GM21619 (cell line): Measurements from ENCODE around the gene CLEC20A.

Source experiments
- ATAC-seq: cut with Tn5 transposase; IDR thresholded peaks from one replicate; pipeline ENCODE4 v1.9.1; 2021; ENCODE audit not compliant: unreplicated experiment

CLEC20A gene

GRCh38 chr1:178477841-178478240 is 18.9 kb downstream of the CLEC20A start:
- ATAC-seq: no peak

GRCh38 chr1:178477373-178477772 is 19.4 kb downstream of the CLEC20A start:
- ATAC-seq: no peak

GRCh38 chr1:178472531-178472930 is 24.2 kb downstream of the CLEC20A start:
- no peak for ATAC-seq

GRCh38 chr1:178470411-178470960 is 26.3 kb downstream of the CLEC20A start:
- no peak for ATAC-seq

- ATAC-seq: no peak
Observed at GRCh38 chr1:178467837-178468236, 28.9 kb downstream of the CLEC20A start.

- no peak for ATAC-seq
Observed at GRCh38 chr1:178465011-178465410, 31.8 kb downstream of the CLEC20A start.

GRCh38 chr1:178464566-178464965 is 32.2 kb downstream of the CLEC20A start:
- ATAC-seq: no peak

- no peak for ATAC-seq
Observed at GRCh38 chr1:178464141-178464540, 32.6 kb downstream of the CLEC20A start.

- ATAC-seq: no peak
Observed at GRCh38 chr1:178461701-178462100, 35.1 kb downstream of the CLEC20A start.

- ATAC-seq: no peak
Observed at GRCh38 chr1:178461104-178461503, 35.7 kb downstream of the CLEC20A start.

GRCh38 chr1:178458203-178458602 is 38.6 kb downstream of the CLEC20A start:
- ATAC-seq: no peak

- ATAC-seq: no peak
Observed at GRCh38 chr1:178457651-178458050, 39.1 kb downstream of the CLEC20A start.

- ATAC-seq: no peak
Observed at GRCh38 chr1:178456472-178456871, 40.3 kb downstream of the CLEC20A start.

- no peak for ATAC-seq
Observed at GRCh38 chr1:178452013-178452412, 44.8 kb downstream of the CLEC20A start.

- ATAC-seq: no peak
Observed at GRCh38 chr1:178451529-178451928, 45.2 kb downstream of the CLEC20A start.

GRCh38 chr1:178450871-178451270 is 45.9 kb downstream of the CLEC20A start:
- no peak for ATAC-seq

- no peak for ATAC-seq
Observed at GRCh38 chr1:178442925-178443324, 53.8 kb downstream of the CLEC20A start.

- no peak for ATAC-seq
Observed at GRCh38 chr1:178438432-178438831, 58.3 kb downstream of the CLEC20A start.

GRCh38 chr1:178436899-178437298 is 59.9 kb downstream of the CLEC20A start:
- ATAC-seq: no peak

GRCh38 chr1:178434899-178435435 is 61.8 kb downstream of the CLEC20A start:
- ATAC-seq: no peak

GRCh38 chr1:178434360-178434759 is 62.4 kb downstream of the CLEC20A start:
- ATAC-seq: no peak
